Erythroblast (primary cell): ENCODE results near the gene ZNF319.

Experiments used
- DNase-seq, 2 experiments: peaks; one replicate each; lab custom pipeline; 2025; lab: John Stamatoyannopoulos, UW
- GATA1 ChIP-seq: IDR thresholded peaks from 2 replicates; pipeline ENCODE4 v1.6.1; 2011; ENCODE audit warnings: low read depth, mild to moderate bottlenecking, control low read depth, low read length, moderate library complexity
- POLR2A ChIP-seq: IDR thresholded peaks from 2 replicates; pipeline ENCODE4 v1.6.1; 2011; ENCODE audit warnings: mild to moderate bottlenecking, low read length

The ZNF319 gene

DNA sequence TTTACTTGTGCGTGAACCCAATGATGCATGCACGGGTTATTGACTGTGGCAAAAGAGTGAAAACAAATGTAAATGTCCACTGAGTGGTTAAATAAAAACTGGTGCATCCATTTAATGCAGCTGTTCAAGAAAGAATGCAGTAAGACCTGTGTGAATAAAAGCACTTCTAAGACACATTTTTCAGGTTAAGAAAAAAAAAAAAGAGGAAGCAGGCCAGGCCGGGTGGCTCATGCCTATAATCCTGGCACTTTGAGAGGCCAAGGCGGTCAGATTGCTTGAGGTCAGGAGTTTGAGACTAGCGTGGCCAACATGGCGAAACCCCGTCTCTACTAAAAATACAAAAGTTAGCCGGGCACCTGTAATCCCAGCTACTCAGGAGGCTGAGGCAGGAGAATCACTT, 41.4 kb downstream of the ZNF319 start:
- DNase-seq = no peak
- TF ChIP-seq GATA1 = no peak
- no peak for TF ChIP-seq POLR2A

DNA sequence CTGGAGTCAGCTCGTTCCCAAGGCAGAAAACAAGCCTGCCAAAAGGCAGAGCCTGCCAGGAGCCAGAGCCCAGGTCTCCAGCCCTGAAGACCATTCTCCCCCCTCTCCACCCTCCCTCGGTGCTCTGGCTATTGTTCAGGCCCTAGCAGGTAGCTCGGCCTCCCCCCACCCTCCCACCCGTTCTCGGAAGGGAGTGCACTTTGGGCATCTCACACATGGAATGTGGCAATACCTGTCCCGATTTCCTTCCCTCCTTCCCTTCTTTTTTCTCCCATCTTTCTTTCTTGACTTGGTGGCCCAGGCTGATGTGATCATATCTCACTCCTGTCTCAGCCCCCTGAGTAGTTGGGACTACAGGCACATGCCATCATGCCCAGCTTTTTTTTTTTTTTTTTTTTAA, 41.9 kb downstream of the ZNF319 start:
- DNase-seq = no peak
- TF ChIP-seq POLR2A (no peak), GATA1 (no peak)

DNA sequence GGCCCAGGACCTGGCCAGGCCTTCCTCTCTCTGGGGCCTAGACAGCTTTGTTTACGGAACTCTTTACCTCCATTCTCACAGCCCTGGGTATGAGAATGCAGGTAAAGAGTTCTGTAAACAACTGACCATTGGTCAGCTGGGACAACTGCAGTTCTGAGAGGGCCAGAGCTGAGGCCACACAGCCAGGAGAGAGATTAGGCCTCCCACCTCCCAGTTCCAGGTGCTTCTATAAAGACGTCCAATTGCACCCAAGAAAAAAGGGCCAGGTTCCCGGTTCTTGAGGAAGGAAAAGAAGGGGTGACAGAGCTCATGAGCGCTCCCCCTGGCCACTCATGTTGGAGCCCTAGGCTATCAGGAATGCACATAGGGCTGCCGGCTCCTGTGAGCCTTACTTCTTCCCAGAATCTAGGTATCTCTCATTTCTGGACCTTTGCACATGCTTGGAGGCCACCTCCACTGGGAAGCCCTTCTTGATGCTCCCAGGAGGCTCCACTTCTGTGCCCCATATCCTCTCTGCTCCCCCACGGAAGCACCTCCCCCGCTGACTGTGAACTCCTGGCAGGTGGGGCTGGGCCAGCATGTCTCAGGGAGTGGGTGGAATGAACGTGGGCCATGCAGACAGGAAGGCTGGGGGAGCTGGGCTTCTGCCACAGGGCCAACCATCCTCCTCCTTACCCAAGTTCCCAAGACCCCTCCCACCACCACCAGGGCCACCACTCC, 42.6 kb downstream of the ZNF319 start:
- no peak for TF ChIP-seq GATA1
- no peak for TF ChIP-seq POLR2A
- no peak for DNase-seq

DNA sequence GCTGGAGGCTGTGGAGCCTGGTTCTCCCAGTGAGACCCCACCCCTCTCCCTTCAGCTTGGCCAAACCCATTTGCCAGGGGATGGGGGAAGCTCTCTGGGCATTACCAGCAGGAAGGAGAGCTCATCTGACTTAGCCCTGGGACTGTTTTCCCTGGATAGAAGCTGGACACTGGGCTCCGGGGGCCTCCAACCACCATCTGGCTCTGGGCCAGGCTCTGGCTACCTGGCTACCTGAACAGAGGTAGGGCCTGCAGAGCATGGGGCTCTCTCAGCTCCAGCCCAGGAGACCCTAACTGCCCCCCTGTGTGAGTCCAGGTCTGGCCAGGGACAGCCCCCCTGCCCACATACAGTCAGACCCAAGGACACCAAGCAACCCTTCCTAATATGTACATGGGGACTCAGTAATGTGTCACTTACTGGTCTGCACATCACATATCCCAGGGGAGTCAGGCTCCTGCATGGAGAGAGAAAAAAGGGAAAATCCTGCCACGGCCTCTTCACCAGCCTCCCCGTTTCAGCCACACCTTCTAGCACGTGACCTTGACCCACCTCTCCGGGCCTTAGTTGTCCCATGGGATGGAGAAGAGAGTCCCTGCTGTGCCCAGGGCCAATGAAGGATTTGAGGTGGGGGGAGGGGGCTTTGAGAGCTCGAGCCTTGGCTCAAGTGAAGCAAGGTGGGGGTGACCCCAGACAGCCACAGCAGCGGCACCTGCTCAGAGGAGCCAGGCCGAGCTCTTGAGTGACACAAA, 43.4 kb downstream of the ZNF319 start:
- TF ChIP-seq GATA1 = no peak
- no peak for TF ChIP-seq POLR2A
- DNase-seq = no peak

DNA sequence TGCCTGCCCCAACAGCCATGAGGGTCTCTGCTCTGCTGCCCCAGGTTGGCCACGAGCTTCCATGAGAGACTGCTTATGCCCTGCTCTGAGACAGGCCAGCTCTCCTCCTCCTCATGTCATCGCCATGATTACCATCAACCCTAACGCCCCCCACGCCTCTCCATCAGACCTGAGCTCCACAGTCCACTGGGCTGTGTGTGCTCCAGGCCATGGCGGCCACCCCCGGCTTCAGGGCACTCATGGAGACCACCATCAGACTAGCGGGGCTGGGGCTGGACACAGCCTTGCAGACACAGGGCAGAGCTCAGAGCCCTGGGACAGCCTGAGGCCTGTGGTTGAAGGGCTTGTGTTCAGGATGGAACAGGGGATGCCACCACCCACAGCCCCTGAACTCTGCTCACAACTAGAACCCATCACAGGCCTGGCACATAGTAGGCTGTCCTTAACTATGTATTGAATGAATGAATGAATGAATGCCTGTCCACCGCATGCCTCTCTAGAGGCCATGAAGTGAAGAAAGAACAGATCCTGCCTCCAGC, 44.1 kb downstream of the ZNF319 start:
- no peak for TF ChIP-seq GATA1
- no peak for TF ChIP-seq POLR2A
- DNase-seq = no peak

DNA sequence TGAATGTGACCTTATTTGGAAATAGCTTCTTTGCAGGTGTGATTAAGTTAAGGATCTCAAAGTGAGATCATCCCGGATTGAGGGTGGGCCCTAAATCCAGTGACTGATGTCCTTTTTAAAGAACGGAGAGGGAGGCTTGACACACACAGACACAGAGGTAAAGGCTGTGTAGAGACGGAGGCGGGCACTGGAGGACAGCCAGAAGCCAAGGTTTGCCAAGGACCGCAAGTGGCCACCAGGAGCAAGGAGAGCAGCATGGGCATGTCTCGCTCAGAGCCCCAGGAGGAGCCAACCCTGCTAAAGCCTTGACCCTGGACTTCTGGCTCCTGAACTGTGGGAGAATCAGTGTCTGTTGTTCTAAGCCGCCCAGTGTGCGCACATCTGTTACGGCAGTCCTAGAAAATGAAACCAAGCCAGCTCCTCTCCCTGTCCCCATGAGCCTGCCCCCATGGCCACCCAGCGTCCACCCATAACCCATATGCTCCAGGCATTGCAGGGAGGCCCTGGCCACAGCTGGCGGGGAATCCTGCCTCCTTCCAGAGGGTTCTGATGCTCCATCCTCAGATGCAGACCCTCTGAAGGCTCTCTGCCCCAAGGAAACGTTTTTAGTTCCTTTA, 44.8 kb downstream of the ZNF319 start:
- DNase-seq = no peak
- TF ChIP-seq POLR2A (no peak), GATA1 (no peak)

DNA sequence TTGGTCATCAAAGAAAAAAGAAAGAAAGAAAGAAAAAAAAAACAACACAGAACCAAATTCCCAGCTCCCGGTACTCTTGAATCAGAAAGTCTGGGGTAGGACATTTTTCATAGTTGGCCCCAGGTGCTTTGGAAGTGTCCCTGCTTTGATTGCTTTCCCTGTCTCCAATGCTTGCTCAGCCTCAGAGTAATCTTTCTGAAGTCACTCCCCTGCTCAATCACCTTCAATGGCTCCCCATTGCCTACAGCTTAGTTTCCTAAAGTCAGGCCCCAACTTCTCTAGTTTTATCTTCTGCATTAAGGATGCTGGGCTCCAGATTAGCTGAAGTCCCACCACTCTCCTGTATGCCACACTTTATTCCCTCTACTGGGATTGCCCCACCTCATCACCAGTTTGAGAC, 46.6 kb downstream of the ZNF319 start:
- TF ChIP-seq POLR2A (no peak), GATA1 (no peak)
- no peak for DNase-seq

DNA sequence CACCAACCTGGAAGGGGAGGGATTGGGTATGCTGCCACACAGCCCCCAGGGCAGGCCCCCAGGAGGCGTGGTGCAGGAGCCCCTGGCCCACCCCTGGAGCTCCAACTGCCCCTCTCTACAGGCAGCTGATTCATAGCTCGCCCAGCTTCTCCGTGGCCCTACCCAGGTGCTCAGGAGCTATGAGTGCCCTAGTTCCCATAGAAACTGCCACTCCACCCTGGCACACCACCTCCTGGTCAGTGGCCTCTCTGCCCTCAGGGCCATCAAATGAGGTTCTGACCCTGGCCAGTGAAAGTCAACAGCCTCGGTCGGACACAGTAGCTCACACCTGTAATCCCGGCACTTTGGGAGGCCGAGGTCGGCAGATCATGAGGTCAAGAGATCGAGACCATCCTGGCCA, 47.6 kb downstream of the ZNF319 start:
- TF ChIP-seq POLR2A (no peak), GATA1 (no peak)
- DNase-seq = no peak

DNA sequence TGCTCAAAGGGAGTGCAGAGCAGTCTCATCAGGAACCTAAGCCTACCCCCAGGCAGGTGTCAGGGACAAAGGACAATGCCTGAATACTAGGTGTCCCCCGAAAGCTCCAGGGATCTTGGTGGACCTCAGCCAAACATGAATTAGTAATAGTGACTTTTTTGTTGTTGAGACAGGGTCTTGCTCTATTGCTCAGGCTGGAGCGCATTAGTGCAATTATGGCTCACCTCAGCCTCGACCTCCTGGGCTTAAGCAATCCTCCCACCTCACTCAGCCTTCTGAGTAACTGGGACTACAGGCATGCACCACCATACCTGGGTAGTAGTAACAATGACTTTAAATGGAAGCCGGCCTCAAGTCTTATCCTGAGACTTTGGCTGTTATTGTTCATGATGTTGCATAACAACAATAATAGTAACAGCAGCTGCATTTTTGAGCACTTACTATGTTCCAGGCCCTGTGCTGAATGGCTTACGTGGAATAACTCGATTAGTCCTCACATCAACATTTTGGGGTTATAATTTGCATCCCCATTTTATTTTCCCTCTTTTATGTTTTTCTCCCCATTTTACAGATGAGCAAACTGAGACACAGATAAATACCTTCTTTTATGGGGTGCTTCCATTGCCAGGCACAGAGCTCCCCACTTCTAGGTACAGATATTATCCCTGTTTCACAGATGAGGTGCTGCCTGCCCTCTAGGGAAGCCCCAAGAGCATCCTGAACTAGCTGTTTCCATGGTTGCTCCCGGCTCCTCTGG, 49.1 kb downstream of the ZNF319 start:
- no peak for TF ChIP-seq POLR2A
- TF ChIP-seq GATA1 = no peak

DNA sequence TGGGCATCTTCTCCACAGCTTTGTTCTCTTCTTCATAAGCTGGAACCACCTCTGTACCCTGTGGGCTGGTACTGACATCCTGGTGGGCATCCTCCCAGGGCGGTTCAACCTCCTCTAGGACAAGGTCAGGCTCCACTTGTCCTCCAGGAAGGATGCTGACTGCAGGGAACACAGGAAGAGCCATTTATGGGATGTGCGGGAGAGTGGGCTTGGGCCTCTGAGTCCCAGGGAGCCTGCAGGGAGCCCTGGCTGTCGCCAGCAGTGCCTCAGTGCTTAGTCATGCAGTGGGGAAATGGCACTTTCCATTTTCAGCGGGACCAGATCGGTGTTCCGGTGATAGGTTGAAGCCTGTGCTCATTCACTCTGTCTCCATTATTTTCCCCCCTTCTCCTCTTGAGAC, 50.1 kb downstream of the ZNF319 start:
- TF ChIP-seq POLR2A = no peak
- TF ChIP-seq GATA1 = no peak
- no peak for DNase-seq

More for the DNA sequence above, 49.1 kb downstream of the ZNF319 start:
- DNase-seq = no peak

DNA sequence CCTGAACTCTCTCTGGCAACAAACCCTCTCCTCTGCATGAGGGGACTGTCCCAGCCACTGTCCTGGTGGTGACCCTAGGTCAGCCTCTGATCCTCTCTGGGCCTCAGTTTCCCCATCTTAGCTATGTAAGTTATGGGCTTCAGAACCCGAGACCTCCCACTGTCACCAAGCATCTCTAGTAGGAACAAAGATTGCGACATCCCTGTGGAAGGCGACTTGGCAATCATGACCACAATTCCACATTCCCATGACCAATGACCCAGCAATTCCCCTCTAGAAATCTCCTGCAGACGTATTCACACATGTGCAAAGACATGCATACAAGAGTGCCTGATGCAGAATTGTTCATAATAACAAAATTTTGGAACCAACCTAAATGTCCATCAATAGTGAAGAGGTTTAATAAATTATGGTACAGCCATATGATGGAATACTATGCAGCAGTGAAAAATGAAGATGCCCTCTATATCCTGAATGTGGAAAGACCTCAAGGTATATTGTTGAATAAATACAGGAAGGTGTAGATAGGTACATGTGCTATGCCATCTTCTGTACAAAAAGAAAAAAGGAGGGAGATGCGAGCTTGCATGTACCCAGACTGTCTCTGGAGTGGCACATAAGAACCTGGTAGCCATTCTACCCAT, 50.8 kb downstream of the ZNF319 start:
- no peak for DNase-seq
- TF ChIP-seq POLR2A (no peak), GATA1 (no peak)

DNA sequence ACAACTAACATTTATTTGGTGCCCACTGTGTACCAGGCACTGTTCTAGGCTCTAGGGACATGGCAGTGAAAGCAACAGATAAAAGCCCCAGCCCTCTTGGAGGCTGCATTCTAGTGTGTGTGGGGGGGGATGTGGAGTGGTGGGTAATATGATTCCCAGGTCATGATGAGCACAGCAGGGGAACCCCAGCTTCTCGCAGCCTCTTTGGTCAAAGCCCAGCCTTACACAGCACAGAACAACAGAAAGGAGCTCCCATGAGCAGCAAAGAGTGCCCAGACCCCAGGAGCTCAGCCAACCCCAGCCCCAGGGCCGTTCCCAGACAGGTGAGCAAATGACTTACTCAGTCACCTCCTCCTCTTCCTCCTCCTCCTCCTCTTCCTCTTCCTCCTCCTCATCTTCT, 51.5 kb downstream of the ZNF319 start:
- no peak for DNase-seq

DNA sequence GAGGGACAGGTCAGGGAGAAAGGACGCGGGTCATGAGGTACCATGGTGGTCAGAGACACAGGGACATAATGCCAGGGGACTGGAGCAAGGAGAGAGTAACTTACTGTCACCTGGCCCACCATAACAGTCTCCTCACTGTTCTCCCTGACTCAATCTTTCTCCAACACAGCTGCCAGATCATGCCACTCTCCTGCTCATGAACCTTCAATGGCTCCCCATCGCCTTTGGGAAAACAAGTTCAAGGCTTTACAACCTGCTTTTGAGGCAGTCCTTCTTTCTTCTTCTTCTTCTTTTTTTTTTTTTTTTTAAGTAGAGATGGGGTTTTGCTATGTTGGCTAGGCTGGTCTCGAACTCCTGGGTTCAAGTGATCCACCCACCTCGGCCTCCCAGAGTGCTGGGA, 52.4 kb downstream of the ZNF319 start:
- no peak for DNase-seq
- TF ChIP-seq GATA1 = no peak
- TF ChIP-seq POLR2A = no peak

More for the DNA sequence above, 51.5 kb downstream of the ZNF319 start:
- TF ChIP-seq GATA1 = no peak
- no peak for TF ChIP-seq POLR2A
